Bronchial epithelial cell (primary cell): ENCODE data around the gene RPA1. TPM values are rescaled to one million over a fixed set of nuclear protein-coding genes. Genes with fewer than 3 reads are reported as not detected.

Experiments used
- DNase-seq: peaks from one replicate; pipeline ENCODE4 v3.0.0-alpha.2; 2010; ENCODE audit warnings: low read depth
- FAIRE-seq: peaks from 2 replicates; lab custom pipeline; 2011; peaks lifted over from hg19 to GRCh38; lab: Jason Lieb, UNC
- H3K27me3 ChIP-seq: 2 replicates; pipeline ENCODE4 v1.5.1; 2011; ENCODE audit warnings: low read length; ENCODE audit not compliant: control insufficient read depth, insufficient read depth
- H3K36me3 ChIP-seq: 2 replicates; pipeline ENCODE4 v1.5.1; 2011; ENCODE audit warnings: low read length; ENCODE audit not compliant: control insufficient read depth, insufficient read depth
- H3K4me3 ChIP-seq: 2 replicates; pipeline ENCODE4 v1.5.1; 2011; ENCODE audit warnings: mild to moderate bottlenecking, low read depth, low read length, control low read depth
- total RNA-seq: library from RNA; depleted of rRNA; stranded (reverse); fragments of >200 nt; gene quantifications from 2 replicates; pipeline ENCODE4 v1.2.1, GENCODE V29; 2014
- TF ChIP-seq, protein P1 (sequence below): IDR thresholded peaks from 2 replicates; pipeline ENCODE4 v1.5.1; 2011; ENCODE audit warnings: mild to moderate bottlenecking, moderate library complexity, low read length, control low read depth, inconsistent platforms; ENCODE audit not compliant: insufficient read depth, severe bottlenecking

Gene RPA1
- total RNA-seq, 1 donor from 2014 or later: 33.2 TPM

DNA sequence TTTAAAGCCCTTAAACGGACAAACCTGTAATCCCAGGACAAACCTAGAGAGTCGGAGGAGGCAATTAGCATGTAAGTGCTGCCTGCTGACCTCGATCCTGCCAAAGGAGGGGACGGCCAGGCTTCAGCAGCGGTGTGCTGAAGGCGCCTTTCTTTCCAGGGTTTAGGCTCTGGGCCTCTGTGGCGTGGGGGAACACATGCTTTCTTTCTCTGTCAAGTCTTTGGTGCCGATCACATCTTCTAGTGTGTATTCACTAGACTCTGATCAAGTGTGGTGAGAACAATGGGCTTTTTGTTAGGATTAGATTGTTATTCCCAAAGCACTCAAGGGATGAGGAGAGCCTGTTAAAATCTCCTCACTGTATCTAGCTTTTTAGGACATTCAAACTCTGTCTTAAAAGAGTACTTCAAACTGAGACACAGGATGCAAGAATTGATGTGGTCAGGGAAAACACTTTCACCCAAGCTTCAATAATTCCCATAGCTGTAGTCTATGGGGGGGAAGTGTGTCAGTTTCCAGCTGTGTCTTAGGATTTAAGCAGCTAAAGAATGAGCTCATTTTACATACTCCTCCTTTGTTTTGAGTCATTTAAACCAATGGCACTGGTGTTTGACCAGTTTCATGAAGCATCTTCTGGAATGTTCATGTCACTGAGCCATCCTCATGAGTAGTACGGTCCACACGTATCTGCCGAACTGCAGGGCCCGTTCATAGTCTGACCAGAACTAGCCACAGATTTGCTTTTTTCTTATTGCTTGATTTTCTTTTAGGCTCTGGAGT, 51.2 kb downstream of the RPA1 start:
- no peak for DNase-seq
- H3K4me3 ChIP-seq: no peak overlapping the region
- no peak for FAIRE-seq
- TF ChIP-seq, protein P1, sequence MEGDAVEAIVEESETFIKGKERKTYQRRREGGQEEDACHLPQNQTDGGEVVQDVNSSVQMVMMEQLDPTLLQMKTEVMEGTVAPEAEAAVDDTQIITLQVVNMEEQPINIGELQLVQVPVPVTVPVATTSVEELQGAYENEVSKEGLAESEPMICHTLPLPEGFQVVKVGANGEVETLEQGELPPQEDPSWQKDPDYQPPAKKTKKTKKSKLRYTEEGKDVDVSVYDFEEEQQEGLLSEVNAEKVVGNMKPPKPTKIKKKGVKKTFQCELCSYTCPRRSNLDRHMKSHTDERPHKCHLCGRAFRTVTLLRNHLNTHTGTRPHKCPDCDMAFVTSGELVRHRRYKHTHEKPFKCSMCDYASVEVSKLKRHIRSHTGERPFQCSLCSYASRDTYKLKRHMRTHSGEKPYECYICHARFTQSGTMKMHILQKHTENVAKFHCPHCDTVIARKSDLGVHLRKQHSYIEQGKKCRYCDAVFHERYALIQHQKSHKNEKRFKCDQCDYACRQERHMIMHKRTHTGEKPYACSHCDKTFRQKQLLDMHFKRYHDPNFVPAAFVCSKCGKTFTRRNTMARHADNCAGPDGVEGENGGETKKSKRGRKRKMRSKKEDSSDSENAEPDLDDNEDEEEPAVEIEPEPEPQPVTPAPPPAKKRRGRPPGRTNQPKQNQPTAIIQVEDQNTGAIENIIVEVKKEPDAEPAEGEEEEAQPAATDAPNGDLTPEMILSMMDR: no peak
- H3K36me3 ChIP-seq: peaks cover 32% of the 10 kb centered on the region
- no peaks in the 10 kb centered on the region for H3K27me3 ChIP-seq

DNA sequence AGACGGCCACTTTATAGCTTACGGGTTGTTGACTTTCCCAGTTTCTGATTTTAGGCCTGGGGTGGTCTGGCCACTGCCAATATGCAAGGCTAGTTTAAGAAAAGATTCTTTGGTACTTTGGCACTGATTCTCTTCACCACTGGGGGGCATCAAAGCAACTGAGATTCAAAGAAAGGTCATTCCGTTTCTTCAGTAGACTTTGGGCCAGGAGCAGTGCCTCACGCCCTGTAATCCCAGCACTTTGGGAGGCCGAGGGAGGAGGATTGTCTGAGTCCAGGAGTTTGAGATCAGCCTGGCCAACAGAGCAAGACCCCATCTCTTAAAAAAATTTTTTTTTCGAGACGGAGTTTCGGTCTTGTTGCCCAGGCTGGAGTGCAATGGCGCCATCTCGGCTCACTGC, 53.0 kb downstream of the RPA1 start:
- H3K36me3 ChIP-seq: peaks cover 25% of the 10 kb centered on the region
- peak; percentile 36 for DNase-seq
- FAIRE-seq: no peak
- no peaks in the 10 kb centered on the region for H3K27me3 ChIP-seq
- H3K4me3 ChIP-seq: no peak overlapping the region
- TF ChIP-seq, protein P1: peak; percentile 57

DNA sequence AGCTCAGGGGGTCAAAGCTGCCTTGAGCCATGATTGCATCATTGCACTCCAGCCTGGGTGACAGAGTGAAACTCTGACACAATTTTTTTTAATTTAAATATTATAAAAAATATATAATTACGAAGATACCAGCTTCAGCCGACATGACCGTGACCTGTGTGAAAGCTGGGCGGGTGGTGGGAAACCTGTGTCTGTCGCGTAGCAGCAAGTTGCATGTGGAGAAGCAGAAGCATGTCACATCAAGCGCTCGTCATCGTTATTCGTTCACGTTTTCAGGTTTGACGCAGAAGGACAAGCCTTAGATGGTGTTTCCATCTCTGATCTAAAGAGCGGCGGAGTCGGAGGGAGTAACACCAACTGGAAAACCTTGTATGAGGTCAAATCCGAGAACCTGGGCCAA, 53.7 kb downstream of the RPA1 start:
- no peak for FAIRE-seq
- TF ChIP-seq, protein P1: no peak
- peaks cover 25% of the 10 kb centered on the region for H3K36me3 ChIP-seq

DNA sequence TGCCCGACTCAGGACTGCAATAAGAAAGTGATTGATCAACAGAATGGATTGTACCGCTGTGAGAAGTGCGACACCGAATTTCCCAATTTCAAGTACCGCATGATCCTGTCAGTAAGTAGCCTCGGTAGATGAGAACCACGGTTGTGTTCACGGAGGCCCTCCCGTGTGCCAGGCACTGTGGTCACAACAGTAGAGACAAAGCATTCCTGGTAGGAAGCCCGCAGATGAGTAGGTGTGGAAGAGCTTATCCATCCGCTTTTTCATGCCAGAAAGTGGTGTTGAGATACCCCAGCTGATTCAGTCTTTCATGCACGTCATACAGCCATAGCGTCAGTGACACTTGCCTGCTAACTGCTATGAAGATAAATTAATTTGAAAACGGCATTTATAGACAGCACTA, 58.9 kb downstream of the RPA1 start:
- no peak overlapping the region for H3K4me3 ChIP-seq
- peak; percentile 84 for FAIRE-seq
- peaks cover 15% of the 10 kb centered on the region for H3K36me3 ChIP-seq
- TF ChIP-seq, protein P1: no peak
- no peaks in the 10 kb centered on the region for H3K27me3 ChIP-seq
- no peak for DNase-seq

More for the DNA sequence above, 53.7 kb downstream of the RPA1 start:
- H3K4me3 ChIP-seq: no peak overlapping the region
- H3K27me3 ChIP-seq: no peaks in the 10 kb centered on the region
- no peak for DNase-seq

DNA sequence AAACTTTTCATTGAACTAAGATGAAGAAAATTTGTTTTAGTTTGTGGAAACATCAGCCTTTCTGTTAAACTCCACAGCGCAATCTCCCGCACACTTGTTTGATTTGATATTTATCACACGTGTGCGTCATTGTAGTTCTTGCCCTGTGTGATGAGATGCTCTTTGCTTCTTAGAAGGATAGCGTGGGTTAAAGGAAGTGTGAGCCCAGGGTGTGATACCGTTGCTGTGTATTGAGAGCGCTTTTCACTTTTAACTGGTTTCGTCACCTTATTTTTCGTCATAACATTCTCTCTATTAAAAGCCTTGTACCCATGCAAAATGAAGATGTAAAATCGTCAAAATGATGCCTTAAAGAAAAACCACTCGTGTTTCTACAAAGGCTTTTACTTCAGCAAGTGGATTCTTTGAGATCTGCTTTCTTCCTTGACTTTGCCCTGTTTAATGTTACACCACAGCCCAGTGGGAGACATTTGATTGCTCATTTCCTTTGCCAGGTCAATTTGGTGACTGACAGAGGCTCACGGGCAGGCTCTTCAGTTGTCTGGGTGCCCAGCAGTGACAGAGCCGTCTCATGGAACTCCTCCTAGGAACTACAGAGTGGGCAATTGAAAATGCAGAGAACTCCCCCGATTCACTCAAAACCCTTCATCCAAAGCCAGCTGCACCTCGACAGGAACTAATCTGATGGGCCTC, 61.1 kb downstream of the RPA1 start:
- no peak for DNase-seq
- TF ChIP-seq, protein P1: no peak
- Histone ChIP-seq H3K4me3 (no peak overlapping the region), H3K27me3 (no peaks in the 10 kb centered on the region), H3K36me3 (peaks cover 10% of the 10 kb centered on the region)
- no peak for FAIRE-seq
